K562 (cell line): ENCODE measurements around the gene LGR6.

Experiments
- CTCF ChIP-seq, 3 experiments: IDR thresholded peaks in 2 of 3; conservative IDR thresholded peaks in 1 of 3; 2 replicates each; pipeline ENCODE4 v1.5.1; 2011 to 2012; ENCODE audit warnings: low read length in 3 of 3, mild to moderate bottlenecking in 3 of 3, control low read depth in 2 of 3, improper control_type of control experiment in 1 of 3, inconsistent platforms in 1 of 3, low read depth in 1 of 3, mixed read lengths in 1 of 3, moderate library complexity in 1 of 3; ENCODE audit not compliant: insufficient read depth in 2 of 3
- FOSL1 ChIP-seq: fragments of 200-800 bp; sonication (Bioruptor generic); conservative IDR thresholded peaks from 2 replicates; pipeline ENCODE4 v1.6.1; 2016; ENCODE audit warnings: missing genetic modification characterization, missing compliant biosample characterization
- LARP7 ChIP-seq: fragments of 450-650 bp; IDR thresholded peaks from 2 replicates; pipeline ENCODE4 v1.6.1; 2016
- SMC3 ChIP-seq: conservative IDR thresholded peaks from 2 replicates; pipeline ENCODE4 v1.6.1; 2011; ENCODE audit warnings: low read depth, low read length, improper control_type of control experiment; ENCODE audit not compliant: insufficient read depth
- XRCC5 ChIP-seq: fragments of 200-400 bp; formaldehyde crosslinking; IDR thresholded peaks from 2 replicates; pipeline ENCODE4 v1.6.1; 2017; ENCODE audit warnings: low read depth, mild to moderate bottlenecking, low read length
- ZNF707 ChIP-seq: fragments of 250-450 bp; sonication (Bioruptor Pico); conservative IDR thresholded peaks from 2 replicates; pipeline ENCODE4 v1.8.0; 2022; ENCODE audit warnings: inconsistent platforms, mild to moderate bottlenecking, moderate library complexity

GRCh38 chr1:202160377-202160940 is 33.1 kb upstream of the LGR6 start, which contains the start of gene PTPN7:
- TF ChIP-seq LARP7 = no peak
- no peak for TF ChIP-seq XRCC5
- TF ChIP-seq ZNF707 (CRISPR knock-in tag) = no peak
- TF ChIP-seq FOSL1 (tag) = no peak
- TF ChIP-seq CTCF (IDR thresholded peaks at IDR 0.05 in 2 of 3, conservative IDR thresholded peaks at IDR 0.05 in 1 of 3; ENCODE audit: insufficient read depth in 2 of 3, low read depth in 1 of 3, low read length in 3 of 3) = peak; percentile 22 to 26 (median 25); a peak in 3 of 6 replicates
- no peak for TF ChIP-seq SMC3
